Thymus (tissue), 11 donors: Measurements from ENCODE around the gene CADM2. TPM values are rescaled to one million over a fixed set of nuclear protein-coding genes. Genes with fewer than 3 reads are reported as not detected.

Experiments
- DNase-seq, 9 donors: peaks; one replicate each; pipeline ENCODE4 v3.0.0-alpha.2; 2013; ENCODE audit warnings: low spot score in 9 of 9, low read depth in 6 of 9, missing footprints in 1 of 9
- H3K27ac ChIP-seq, 2 donors: one replicate each; pipeline ENCODE4 v1.5.1; 2013; ENCODE audit warnings: control low read depth in 1 of 2, low read depth in 1 of 2, low read length in 1 of 2, mild to moderate bottlenecking in 1 of 2, moderate library complexity in 1 of 2
- H3K27me3 ChIP-seq, 2 donors: one replicate each; pipeline ENCODE4 v1.5.1; 2013; ENCODE audit warnings: low read length in 1 of 2; ENCODE audit not compliant: control insufficient read depth in 2 of 2, insufficient read depth in 1 of 2
- H3K36me3 ChIP-seq, 2 donors: one replicate each; pipeline ENCODE4 v1.5.1; 2013; ENCODE audit warnings: low read length in 1 of 2, mild to moderate bottlenecking in 1 of 2, moderate library complexity in 1 of 2; ENCODE audit not compliant: control insufficient read depth in 2 of 2, insufficient read depth in 2 of 2
- H3K4me1 ChIP-seq, 2 donors: one replicate each; pipeline ENCODE4 v1.5.1; 2013; ENCODE audit warnings: low read length in 2 of 2; ENCODE audit not compliant: control insufficient read depth in 2 of 2, insufficient read depth in 2 of 2
- H3K4me3 ChIP-seq, 2 donors: one replicate each; pipeline ENCODE4 v1.5.1; 2013; ENCODE audit warnings: low read length in 2 of 2, control low read depth in 1 of 2, mild to moderate bottlenecking in 1 of 2
- H3K9me3 ChIP-seq, 2 donors: one replicate each; pipeline ENCODE4 v1.5.1; 2013; ENCODE audit warnings: low read length in 1 of 2, mild to moderate bottlenecking in 1 of 2; ENCODE audit not compliant: control insufficient read depth in 2 of 2, insufficient read depth in 1 of 2
- WGBS: extraction: QIAGEN DNeasy Blood & Tissue Kit; methylation state at CpG from one replicate; pipeline ENCODE4 v1.1.7; 2013; 5-methylcytosine and 5-hydroxymethylcytosine counted together
- polyA plus RNA-seq: library from polyadenylated mRNA; stranded (reverse); fragments of 200-250 nt; gene quantifications from one replicate; pipeline ENCODE4 v1.2.3, GENCODE V29; 2013
- total RNA-seq: library from RNA; stranded (reverse); fragments of 120-200 nt; gene quantifications from one replicate; pipeline ENCODE4 v1.2.4, GENCODE V29; 2013
- donor health status: healthy.

The CADM2 gene
- total and polyA plus RNA-seq, 2 donors = 0.14 to 0.66 TPM

GRCh38 chr3:85603378-85603777 is 644.6 kb downstream of the CADM2 start:
- Histone ChIP-seq H3K4me3 (no peak overlapping the region), H3K4me1 (no peaks in the 10 kb centered on the region), H3K9me3 (no peaks in the 10 kb centered on the region), H3K36me3 (no peaks in the 10 kb centered on the region), H3K27me3 (no peaks in the 10 kb centered on the region), H3K27ac (no peak overlapping the region)
- DNase-seq = no peak
- WGBS = 91% methylated on average over 1 of the region's 1 CpG

GRCh38 chr3:85604641-85605040 is 645.9 kb downstream of the CADM2 start:
- H3K36me3 ChIP-seq = no peaks in the 10 kb centered on the region
- DNase-seq = no peak
- H3K4me1 ChIP-seq = no peaks in the 10 kb centered on the region
- no peaks in the 10 kb centered on the region for H3K27me3 ChIP-seq
- no peaks in the 10 kb centered on the region for H3K9me3 ChIP-seq
- WGBS = 95% methylated on average over 3 of the region's 3 CpGs
- no peak overlapping the region for H3K27ac ChIP-seq
- H3K4me3 ChIP-seq = no peak overlapping the region

- Histone ChIP-seq H3K27ac (no peak overlapping the region), H3K36me3 (no peaks in the 10 kb centered on the region), H3K4me1 (no peaks in the 10 kb centered on the region), H3K27me3 (no peaks in the 10 kb centered on the region), H3K9me3 (no peaks in the 10 kb centered on the region), H3K4me3 (no peak overlapping the region)
- WGBS = 96% methylated on average over 2 of the region's 2 CpGs
- DNase-seq = no peak
Measured at GRCh38 chr3:85605066-85605465, 646.3 kb downstream of the CADM2 start.

GRCh38 chr3:85626662-85627061 is 667.9 kb downstream of the CADM2 start:
- 30% methylated on average over 2 of the region's 2 CpGs for WGBS
- DNase-seq = no peak
- no peaks in the 10 kb centered on the region for H3K4me1 ChIP-seq
- H3K36me3 ChIP-seq = no peaks in the 10 kb centered on the region
- H3K9me3 ChIP-seq = no peaks in the 10 kb centered on the region
- no peak overlapping the region for H3K27ac ChIP-seq
- no peaks in the 10 kb centered on the region for H3K27me3 ChIP-seq
- no peak overlapping the region for H3K4me3 ChIP-seq

GRCh38 chr3:85627932-85628331 is 669.1 kb downstream of the CADM2 start:
- no peaks in the 10 kb centered on the region for H3K9me3 ChIP-seq
- WGBS = 92% methylated on average over 5 of the region's 5 CpGs
- no peak overlapping the region for H3K27ac ChIP-seq
- DNase-seq = no peak
- H3K36me3 ChIP-seq = no peaks in the 10 kb centered on the region
- H3K27me3 ChIP-seq = no peaks in the 10 kb centered on the region
- H3K4me1 ChIP-seq = no peaks in the 10 kb centered on the region
- no peak overlapping the region for H3K4me3 ChIP-seq

- no peaks in the 10 kb centered on the region for H3K36me3 ChIP-seq
- H3K27ac ChIP-seq = no peak overlapping the region
- DNase-seq = no peak
- no peak overlapping the region for H3K4me3 ChIP-seq
- 97% methylated on average over 1 of the region's 1 CpG for WGBS
- H3K4me1 ChIP-seq = no peaks in the 10 kb centered on the region
- H3K27me3 ChIP-seq = no peaks in the 10 kb centered on the region
- H3K9me3 ChIP-seq = no peaks in the 10 kb centered on the region
Measured at GRCh38 chr3:85631070-85631469, 672.3 kb downstream of the CADM2 start.

- Histone ChIP-seq H3K9me3 (no peaks in the 10 kb centered on the region), H3K4me3 (no peak overlapping the region), H3K27ac (no peak overlapping the region), H3K36me3 (no peaks in the 10 kb centered on the region), H3K27me3 (no peaks in the 10 kb centered on the region), H3K4me1 (no peaks in the 10 kb centered on the region)
- 89% methylated on average over 4 of the region's 4 CpGs for WGBS
- no peak for DNase-seq
Measured at GRCh38 chr3:85632921-85633320, 674.1 kb downstream of the CADM2 start.

DNA sequence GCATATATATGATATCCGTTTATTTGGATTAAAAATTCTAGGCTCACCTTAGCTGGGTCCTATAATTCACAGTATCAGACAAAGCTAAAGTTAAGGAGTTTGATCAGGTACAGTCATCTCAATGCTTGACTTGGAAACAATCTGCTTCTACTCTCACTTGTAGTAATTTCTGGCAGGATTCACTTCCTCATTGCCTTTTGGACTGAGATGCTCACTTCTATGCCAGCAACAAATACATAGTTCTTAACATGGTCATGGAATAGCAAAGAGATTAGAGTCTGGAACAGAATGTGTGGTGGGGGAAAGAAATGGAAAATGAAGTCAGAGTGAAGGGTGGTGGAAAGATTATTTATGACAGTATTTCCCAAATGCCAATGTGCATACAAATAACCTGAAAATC is 693.6 kb downstream of the CADM2 start:
- H3K27ac ChIP-seq = no peak overlapping the region
- no peaks in the 10 kb centered on the region for H3K4me1 ChIP-seq
- no peak overlapping the region for H3K4me3 ChIP-seq
- DNase-seq = no peak
- no peaks in the 10 kb centered on the region for H3K9me3 ChIP-seq
- 94% methylated on average over 1 of the region's 1 CpG for WGBS
- no peaks in the 10 kb centered on the region for H3K27me3 ChIP-seq
- H3K36me3 ChIP-seq = no peaks in the 10 kb centered on the region

DNA sequence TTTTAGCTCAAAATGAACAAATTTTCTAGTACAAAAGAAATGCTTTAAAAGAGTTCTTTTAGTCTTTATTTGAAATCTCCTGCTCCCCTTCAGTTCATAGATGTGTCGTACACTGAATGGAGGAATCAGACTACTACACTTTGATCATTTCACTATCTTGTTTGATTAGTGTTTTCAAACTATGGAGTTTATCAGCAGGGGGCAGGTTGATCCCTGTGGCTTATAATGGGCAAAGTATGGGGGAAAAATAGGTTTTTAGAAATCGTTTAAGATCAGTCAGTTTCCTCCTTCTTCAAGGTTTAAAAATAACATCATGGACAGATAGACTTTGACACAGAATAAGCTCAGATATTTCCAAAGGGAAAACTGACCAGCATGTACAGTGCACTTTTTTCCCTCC is 701.7 kb downstream of the CADM2 start:
- Histone ChIP-seq H3K4me3 (no peak overlapping the region), H3K36me3 (no peaks in the 10 kb centered on the region), H3K9me3 (no peaks in the 10 kb centered on the region), H3K27ac (no peak overlapping the region), H3K27me3 (no peaks in the 10 kb centered on the region), H3K4me1 (no peaks in the 10 kb centered on the region)
- 64% methylated on average over 2 of the region's 2 CpGs for WGBS
- DNase-seq = no peak

GRCh38 chr3:85662462-85662861 is 703.7 kb downstream of the CADM2 start:
- Histone ChIP-seq H3K27ac (no peak overlapping the region), H3K4me3 (no peak overlapping the region), H3K27me3 (no peaks in the 10 kb centered on the region), H3K36me3 (no peaks in the 10 kb centered on the region), H3K9me3 (no peaks in the 10 kb centered on the region), H3K4me1 (no peaks in the 10 kb centered on the region)
- no peak for DNase-seq
- WGBS = 92% methylated on average over 3 of the region's 3 CpGs
